GM21737 (cell line): ENCODE measurements around the gene PLA2G2D.

Experiments
- ATAC-seq: cut with Tn5 transposase; IDR thresholded peaks from one replicate; pipeline ENCODE4 v1.9.1; 2021; ENCODE audit warnings: mild to moderate bottlenecking, moderate library complexity; ENCODE audit not compliant: unreplicated experiment

Gene PLA2G2D

DNA sequence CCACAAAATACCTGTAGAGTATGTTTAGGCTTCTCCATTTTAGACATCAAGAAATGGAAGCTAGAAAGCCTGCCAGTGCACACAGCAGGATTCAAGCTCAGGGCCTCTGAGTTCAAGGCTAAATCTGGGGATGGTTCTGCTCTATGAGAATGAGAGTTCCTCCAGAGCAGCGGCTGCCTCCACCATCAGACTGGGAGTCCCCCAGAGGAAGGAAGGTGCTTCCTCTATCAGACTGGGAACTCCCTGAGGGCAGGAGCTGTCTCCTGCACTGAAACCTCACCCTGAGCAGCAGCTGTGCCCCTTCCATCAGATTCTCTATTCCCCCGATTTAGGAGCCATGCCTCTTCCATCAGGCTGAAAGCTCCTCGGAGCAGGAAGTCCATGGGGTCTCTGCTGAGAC, 29.2 kb downstream of the PLA2G2D start:
- no peak for ATAC-seq

DNA sequence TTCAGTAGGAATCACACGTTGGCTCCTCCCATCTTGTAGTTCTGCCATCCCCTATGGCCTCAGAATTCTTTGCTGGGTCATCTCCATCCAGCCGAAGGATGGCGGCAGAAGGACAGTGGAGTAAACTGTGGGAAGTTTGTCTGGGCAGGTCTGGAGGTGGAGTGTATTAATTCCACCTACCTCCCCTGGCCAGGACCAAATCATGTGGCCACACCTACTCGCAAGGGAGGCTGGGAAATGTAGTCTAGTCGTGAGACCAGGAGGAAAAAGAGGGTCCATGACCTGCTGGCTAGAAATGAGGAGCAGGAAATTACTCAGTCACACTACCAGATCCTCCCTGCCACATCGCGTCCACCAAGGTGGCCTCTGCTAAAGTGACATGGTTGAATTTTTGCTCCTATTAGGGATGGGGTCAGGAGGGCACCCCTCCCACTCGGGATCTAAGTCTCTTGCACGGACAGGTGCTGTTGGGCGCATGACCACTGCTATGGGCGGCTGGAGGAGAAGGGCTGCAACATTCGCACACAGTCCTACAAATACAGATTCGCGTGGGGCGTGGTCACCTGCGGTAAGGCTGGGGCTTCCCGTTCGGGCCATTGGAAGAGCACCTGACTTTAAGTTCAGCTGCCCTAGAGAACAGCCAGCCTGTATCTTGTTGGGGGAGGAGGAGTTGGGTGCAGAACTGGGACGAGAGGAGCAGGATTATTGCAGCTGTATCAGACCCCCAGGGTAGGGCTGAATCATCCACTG, 29.8 kb downstream of the PLA2G2D start:
- ATAC-seq: no peak

DNA sequence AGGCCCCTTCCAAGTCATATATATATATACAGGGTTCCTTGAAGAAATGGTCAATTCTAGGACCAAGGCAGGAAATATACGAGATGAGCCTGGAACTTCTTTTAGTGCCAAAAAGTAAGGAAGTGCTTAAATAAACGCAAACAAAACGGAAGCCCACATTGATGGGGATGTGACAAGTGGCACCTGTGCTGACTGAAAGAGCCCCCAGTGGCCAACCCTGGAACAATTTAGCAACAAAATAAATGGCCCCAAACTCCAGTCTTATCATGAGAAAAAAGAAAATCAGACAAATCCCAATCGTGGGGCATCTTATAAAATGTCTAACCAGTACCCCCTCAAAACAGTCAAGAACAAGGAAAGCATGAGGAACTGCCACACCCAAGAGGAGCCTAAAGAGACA, 31.7 kb downstream of the PLA2G2D start:
- no peak for ATAC-seq

DNA sequence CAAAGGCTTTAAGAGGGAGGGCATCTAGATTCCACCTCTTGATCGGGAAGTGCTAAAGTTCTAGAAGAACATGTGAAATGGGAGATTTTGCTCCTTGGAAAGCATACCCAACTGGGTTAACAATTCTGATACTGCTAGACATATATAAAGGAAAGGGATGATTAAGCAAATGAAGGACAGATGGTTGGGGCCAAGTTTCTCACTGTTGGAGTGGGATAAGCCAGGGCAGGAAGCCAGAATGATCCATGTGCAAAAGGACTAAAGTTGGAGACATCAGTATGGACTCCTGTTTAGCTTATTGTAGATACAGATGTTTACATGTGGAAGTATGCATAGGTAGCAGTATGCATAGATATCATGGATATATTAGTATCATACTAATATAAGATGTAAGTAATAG, 32.5 kb downstream of the PLA2G2D start:
- ATAC-seq: no peak

DNA sequence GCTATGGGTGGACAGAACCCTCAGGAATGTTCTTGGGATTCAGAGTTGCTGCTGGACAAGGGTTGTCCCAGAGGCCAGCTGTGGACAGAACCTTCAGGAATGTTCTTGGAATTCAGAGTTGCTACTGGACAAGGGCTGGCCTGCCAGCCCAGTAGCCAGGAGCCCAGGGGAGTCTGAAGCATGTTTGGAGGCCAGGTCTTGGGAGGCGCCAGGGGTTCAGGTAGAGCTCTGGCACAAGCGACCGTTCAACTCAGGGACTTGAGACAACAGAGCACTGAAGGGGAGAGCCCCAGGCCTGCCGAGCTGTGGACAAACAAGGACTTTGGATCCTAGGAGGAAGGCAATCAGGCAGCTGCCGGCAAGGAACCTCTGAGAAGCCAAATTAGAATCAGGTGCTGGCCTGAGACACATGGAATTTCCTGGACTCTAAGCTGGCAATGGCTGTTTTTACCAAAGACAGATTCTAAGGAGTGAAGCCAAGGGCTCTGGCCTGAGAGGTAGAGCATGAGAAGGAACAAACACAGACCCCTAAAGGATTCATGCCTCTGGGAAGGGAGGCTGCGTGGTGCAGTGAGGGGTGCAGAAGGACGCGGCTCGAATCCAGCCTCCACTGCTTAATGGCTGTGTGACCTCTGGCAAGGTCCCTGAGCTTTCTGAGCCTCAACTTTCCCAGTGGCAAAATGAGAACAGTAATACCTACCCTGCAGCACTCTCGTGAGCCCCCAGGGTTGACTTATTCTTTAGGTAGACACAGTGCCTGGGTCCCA, 36.0 kb downstream of the PLA2G2D start:
- ATAC-seq: no peak

DNA sequence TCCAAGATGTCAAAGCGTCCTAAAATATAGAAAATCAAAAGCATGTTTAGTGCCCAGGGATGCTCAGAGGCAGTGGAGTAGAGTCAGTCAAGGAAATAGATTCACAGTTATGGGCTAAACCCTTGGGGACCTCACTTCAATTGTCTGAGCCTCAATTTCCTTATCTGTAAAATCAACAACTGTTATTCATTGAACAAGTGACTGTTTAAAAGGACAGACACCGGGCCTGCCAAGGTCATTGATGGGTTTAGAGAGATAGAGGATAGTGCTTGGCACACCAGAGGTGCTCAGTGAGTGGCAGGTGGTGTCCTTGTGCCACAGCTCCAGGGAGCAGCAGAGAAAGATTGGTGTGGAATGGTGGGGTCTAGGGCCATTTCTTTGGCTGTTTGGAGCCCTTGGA, 36.6 kb downstream of the PLA2G2D start:
- no peak for ATAC-seq

DNA sequence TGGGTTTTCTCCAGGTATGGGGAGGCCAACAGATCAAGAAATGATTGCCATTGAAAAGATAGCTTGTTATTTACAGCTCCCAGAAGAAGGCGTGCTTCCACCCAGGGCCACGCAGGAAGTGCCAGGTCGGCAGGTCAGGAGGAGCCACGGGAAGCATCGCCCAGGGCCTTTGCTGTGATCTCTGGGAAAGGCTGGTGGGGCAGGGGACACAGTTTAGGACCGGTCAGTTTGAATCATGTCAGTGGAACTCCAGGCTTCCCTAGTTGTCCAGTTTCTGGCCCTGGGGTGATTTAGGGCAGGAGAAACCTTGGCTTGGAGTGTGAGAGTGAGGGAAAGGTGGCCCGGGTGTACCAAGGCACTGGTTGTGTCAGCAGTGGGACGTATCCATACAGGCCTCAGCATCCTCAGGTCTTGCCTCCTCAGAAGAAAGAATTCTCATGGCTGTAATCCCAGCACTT, 38.0 kb downstream of the PLA2G2D start:
- no peak for ATAC-seq

DNA sequence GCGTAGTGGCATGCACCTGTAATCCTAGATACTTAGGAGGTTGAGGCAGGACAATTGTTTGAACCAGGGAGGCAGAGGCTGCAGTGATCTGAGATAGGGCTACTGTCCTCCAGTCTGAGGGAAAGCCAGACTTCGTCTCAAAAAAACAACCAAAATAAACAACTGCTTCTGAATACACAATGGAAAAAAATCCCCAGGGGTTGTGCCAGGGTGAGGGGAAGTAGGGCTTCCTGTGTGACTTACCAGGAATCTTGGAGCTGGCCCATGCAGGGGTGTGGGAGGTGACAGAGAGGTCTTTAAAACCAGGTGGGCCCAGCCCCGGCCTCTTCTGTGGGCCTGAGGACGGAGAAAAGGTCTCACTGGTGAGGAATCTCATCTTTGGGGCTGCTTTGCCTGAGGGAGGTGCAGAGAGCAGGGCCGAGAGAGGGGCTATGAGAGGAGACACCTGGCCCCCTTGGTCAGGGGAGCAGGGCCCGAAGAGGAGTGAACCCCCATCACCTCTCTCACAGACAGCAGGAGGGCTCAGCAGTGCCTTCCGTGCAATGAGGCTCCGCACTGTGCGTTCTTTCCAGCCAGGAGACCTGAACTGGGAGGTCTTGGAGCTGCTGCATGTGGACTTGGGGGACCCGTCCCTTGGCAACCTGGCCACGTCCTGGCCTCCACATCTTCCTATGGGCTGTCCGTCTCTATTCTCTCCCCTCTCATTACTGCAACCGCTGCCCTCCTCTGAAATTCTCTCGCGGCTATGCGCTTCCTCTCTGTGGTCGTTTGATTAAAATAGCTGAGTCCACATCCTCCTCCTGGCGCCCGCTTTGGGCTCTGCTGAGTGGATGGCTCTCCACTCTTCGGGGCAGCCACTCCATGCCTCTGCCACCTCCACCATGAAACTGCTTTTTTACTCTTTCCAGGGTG, 38.6 kb downstream of the PLA2G2D start:
- ATAC-seq: peak; percentile 51

DNA sequence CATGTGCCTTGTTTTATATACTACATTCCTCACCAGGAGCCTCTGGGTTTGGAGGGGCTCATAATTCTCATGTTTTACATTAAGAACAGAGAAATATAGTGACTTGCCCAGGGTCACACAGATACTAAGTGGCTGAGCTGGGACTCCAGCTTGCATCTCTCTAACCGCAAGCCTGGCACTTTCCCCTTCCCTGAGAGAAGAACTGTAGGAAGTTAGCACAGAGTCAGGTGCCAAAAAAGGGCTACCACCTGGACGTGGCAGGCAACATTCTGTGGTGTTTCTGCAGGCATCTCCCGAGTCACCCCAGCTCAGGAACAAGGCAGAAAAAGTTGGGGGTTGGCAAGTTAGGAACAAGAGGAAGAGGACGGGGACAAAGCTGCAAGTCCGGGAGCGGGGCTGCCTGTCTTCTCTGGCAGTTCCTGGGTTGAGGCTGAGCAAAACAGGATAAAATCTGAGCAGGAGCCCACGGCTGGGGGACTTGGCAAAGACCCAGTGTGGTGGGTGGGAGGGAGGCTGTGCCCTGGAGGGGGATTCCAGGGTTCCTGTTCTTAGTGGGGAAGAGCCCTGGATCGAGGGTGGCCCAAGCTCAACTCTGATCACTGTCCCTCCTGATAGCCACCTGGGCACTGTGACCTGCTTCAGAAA, 39.6 kb downstream of the PLA2G2D start:
- ATAC-seq: no peak

DNA sequence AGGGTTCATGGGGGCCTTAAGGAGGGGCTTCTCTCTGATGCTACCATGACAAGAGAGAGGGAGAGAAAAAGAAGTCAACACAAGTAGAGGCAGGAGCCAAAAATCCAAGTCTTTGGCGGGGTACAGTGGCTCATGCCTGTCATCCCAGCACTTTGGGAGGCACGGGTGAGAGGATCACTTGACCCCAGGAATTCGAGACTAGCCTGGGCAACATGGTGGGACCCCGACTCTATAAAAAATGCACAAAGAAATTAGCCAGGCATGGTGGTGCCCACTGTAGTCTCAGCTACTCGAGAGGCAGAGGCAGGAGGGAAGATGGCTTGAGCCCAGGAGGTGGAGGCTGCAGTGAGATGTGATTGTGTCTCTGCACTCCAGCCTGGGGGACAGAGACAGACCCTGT, 40.6 kb downstream of the PLA2G2D start:
- ATAC-seq: no peak

DNA sequence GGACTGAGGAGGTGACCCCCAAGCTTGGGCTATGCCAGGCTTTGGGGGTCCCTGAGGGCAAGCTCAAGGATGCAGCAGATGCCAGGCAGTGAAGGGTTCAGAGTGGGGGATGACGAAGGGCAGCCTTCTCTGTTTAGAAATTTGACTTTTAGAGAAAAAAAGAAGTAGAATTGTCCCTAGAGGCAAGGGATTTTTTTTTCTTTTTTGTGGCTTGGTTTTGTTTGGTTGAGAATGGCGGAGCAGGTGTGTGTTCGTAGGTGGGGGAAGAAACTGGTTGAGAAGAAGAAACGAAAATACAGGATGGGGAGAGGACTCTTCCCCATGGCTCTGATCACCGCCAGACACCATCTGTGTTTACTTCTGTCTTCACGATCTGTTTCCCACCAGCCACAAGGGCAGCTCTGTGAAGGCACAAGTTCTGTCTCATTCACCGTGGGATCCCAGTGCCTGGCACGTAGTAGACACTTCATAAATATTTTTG, 41.1 kb downstream of the PLA2G2D start:
- peak; percentile 43 for ATAC-seq

DNA sequence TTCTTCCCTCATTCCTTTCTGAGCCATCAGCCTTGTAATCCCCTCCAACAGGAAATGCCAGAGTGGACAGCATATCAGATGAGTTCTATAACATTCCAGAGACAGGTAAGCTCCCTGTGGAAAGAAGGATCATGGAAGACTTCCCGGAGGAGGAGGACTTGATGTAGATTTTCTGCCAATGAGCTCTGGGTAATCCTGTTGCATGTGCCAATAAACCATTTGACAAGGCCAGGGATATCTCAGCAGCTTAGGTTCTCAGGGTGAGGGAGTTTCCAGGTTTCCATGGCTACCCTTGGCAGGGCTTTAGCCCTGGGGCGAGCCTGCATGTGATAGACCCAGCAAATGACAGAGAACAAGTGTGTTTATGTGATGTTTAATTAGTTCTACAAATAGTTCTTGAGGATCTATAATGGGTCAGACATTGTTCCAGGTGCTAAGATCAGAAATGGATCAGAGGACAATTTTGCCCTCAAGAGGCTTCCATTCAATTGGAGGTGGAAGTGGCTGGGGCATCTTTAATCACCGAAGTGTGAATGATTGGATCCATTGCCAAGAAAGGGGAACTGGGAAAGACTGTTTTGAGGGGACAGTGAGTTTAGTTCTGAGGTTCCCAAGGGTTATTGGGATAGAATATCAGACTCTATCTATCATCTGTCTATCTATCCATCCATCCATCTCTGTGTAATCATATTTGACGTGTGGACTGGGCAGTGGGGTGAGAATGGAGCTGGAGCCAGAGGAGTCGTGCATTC, 42.5 kb downstream of the PLA2G2D start:
- ATAC-seq: no peak

DNA sequence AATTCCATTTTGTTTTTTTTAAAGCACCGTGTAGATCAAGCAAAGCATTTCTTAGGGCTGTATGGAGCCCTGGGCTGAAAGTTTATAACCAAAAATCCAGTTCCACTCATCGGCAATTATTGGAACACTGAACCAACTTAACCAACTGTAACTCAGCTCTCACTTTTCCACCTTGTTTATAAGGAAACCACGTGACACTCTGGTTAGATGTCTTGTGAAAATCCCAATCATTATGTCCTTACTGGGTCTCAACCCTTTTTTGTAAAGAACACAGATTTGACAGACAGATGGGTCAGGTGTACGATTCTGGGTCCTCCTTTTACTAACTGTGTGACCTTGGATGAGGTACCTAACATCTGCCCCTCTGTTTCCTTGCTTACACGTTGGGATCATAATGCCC, 43.1 kb downstream of the PLA2G2D start:
- ATAC-seq: no peak

DNA sequence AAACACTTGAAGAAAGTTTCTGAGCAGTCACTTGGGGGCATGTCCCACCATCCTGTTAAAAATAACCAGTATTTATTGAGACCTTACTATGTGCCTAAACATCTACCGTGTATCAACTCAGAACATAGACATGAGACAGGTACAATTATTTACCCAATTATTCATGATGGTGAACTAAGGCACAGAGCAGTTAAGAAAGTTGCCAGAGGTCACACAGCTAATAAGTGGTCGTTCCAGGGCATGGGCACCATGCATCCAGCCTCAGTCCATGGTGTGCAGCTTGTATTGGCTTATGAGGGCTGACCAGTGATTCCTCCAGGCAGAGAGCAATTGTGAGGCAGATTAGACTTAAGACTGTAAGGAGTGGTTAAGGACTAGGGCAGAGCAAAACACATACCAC, 44.0 kb downstream of the PLA2G2D start:
- ATAC-seq: no peak

DNA sequence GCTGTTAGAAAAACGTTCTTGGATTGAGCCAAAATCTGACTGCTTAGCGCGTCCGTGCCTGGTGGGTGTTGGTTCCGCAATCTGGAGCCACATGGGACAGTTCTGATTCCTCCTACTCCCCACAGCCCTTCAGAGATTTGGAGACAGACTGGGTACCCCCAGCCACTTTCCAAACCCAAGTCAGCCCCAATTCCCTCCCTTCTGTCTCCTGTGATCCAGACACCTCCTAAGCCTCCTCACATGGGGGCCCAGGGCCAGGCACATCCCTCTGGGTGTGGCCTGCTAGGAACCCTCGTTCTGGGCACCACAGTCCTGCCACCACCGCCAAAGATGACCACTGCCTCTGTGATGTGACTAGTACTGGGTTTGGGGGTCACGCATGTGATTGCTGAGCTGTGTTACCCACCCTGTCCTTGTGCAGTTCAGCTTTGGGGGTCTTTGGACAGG, 44.6 kb downstream of the PLA2G2D start:
- no peak for ATAC-seq

DNA sequence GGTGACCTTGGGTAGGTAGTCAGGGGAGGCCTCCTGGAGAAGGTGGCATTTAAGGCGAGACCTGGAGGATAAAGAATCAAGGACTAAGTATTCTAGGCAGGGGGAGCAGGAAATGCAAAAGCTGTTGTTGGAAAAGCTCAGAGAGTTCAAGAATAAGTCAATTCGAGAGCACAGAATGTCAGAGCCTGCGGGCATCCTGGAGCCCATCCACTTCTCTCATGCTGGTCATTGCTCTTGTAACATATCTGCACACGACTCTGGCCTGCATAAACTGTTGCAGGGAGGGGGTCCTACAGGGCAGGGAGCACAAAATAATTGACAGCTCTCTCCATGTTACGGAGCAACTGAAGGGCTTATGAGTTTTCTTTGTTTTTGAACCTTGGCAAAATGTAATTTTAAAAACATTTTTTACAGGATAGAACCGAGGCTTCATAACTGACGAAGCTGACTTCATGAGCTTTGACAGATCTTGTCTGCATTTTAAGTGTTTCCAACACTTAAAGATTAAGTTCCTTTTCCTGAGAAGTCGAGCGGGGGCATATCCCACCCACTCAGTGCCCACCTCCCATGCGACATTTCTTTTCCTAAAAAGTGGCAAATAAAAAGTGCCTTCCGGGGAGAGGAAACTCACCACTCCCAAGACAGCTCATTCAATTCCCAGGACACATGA, 45.1 kb downstream of the PLA2G2D start:
- ATAC-seq: no peak

DNA sequence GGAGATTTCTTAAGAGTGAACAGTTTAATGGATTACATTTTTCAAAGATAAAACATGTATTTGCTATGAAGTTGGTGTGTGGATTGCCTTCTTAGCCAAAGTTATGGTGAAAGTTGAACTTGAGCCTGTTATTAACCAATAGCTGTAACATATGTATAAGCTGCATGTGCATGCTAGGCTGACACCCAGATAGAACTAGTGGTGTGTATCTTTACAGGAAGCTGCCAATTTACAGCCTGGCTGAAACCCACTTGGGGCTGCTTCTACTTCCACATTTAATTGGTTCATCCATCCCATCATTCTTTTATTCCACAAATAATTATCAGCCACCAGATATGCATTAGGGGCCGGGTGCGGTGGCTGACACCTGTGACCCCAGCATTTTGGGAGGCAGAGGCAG, 46.1 kb downstream of the PLA2G2D start:
- no peak for ATAC-seq

DNA sequence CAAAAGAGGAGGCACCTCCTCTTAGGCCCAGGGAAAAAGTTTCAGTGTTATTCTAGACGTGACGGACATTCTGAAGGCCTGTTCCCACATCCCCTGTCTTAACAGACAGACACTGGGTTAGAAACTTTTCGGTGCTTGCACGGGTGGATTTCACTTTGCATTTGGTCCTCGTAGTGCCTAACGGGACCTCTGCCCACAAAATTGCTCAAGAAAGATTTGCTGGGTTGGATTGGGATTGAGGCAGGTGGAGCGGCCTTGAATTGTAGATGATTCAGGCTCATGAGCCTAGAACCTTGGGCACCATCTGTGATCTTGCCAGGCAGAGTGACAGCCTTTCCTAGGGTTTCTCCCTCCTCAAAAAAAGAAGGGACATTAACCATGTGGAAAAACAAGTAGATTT, 46.6 kb downstream of the PLA2G2D start:
- no peak for ATAC-seq

DNA sequence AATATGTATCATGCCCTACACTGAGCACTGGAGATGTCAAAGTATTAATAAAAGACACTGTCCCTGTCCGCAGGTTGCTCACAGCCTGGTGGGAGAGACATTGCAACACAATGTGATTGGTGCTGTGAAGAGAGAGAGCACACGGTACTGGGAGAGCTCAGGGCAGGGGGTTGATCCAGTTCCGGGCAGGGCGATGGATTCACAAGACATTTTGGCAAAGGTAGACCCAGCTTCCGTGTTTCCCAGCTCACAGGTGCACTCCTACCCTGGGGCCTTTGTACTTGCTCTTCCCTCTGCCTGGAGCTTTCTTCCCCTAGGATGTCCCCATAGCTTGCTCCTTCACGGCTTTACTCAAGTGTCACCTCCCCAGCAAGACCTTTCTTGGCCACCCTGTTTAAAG, 47.9 kb downstream of the PLA2G2D start:
- no peak for ATAC-seq
